Pancreas (tissue), 10 donors: Measurements from ENCODE around the gene HOXA3. TPM values are rescaled to one million over a fixed set of nuclear protein-coding genes. Genes with fewer than 3 reads are reported as not detected.
A peak's percentile ranks its signal among the peaks of the same experiment; 100 is the strongest.

Experiments used
- ATAC-seq, 4 donors: fragments of 200-7000 bp; cut with Tn5 transposase; one replicate each; pipeline versions ENCODE4 v1.8.0 to v1.9.1; 2020; ENCODE audit warnings: mild to moderate bottlenecking in 4 of 4, moderate library complexity in 4 of 4
- DNase-seq, 6 donors: peaks; one replicate each; pipeline ENCODE4 v3.0.0-alpha.2; 2020
- FAIRE-seq: peaks from 2 replicates; lab custom pipeline; 2012; peaks lifted over from hg19 to GRCh38; lab: Jason Lieb, UNC
- H3K27ac ChIP-seq, 4 donors: fragments of 200-600 bp; sonication (generic); 1 replicate in 3 of 4; 2 replicates in 1 of 4; pipeline versions ENCODE4 v1.5.0 to v1.8.0; 2020
- H3K27me3 ChIP-seq, 4 donors: fragments of 200-600 bp; one replicate each; pipeline ENCODE4 v1.8.0; 2021
- H3K36me3 ChIP-seq, 3 donors: fragments of 200-600 bp; sonication (generic) in 1 of 3; one replicate each; pipeline versions ENCODE4 v1.5.0 to v1.8.0; 2020 to 2021
- H3K4me1 ChIP-seq, 3 donors: fragments of 200-600 bp; one replicate each; pipeline ENCODE4 v1.8.0; 2021
- H3K4me3 ChIP-seq, 4 donors: fragments of 200-600 bp; sonication (generic) in 2 of 4; one replicate each; pipeline versions ENCODE4 v1.5.0 to v1.8.0; 2020 to 2021
- H3K9me3 ChIP-seq, 4 donors: fragments of 200-600 bp; one replicate each; pipeline ENCODE4 v1.8.0; 2021
- WGBS, 2 donors: extraction: QIAGEN DNeasy Blood & Tissue Kit; methylation state at CpG; one replicate each; pipeline ENCODE4 v1.1.7; 2013; 5-methylcytosine and 5-hydroxymethylcytosine counted together
- intact Hi-C, 3 donors: fragments of 100-400 bp; cut with DNase I; formaldehyde crosslinking; loops; one replicate each; pipeline versions ENCODE4 v1.11.1 to v1.14.2; 2022
- polyA plus RNA-seq, 2 donors: library from polyadenylated mRNA; stranded (reverse); fragments of 200-250 nt; gene quantifications; one replicate each; pipeline ENCODE4 v1.2.3, GENCODE V29; 2013
- total RNA-seq, 6 donors: library from RNA; stranded (reverse); fragmentation: NEBNext Ultra II Directional in 4 of 6; extraction: Animal tissue kit (Norgen Biotek cat#: 25700) in 4 of 6; gene quantifications; one replicate each; pipeline versions ENCODE4 v1.2.1 to v1.2.4, GENCODE V29; 2021 to 2023
- TF ChIP-seq, protein P1 (sequence below), 4 donors: fragments of 200-600 bp; sonication (generic) in 3 of 4; IDR thresholded peaks; one replicate each; pipeline versions ENCODE4 v1.5.0 to v1.8.0; 2021; ENCODE audit warnings: antibody characterized with exemption in 4 of 4
- donor health status: healthy with polysubstance abuse.
- donor health status: DM: no; HTN: no; CAD: no; lungs with moderate emphysema.
- donor health status: DM: no; HTN: no; CAD: no.
- donor health status: control.
- donor health status: control.
- donor health status: Bipolar disorder and iron deficiency.
- donor health status: DM: yes; HTN: yes; CAD: no.
- donor health status: DM: no; HTN: no; CAD: no.
- donor health status: DM: no; HTN: no; CAD: no.
- donor health status: DM: yes; HTN: yes; CAD: no.

HOXA3 gene
- total and polyA plus RNA-seq, 8 donors, result 0.13 to 1.9 (median 0.43) TPM; not detected in 1

GRCh38 chr7:27100694-27101170 is 51.7 kb downstream of the HOXA3 start:
- Histone ChIP-seq H3K27ac (peak overlapping the region in 1 of 4 donors; percentile 44), H3K36me3 (no peaks in the 10 kb centered on the region), H3K4me1 (peaks cover 0 to 8% (median 4%) of the 10 kb centered on the region in 3 donors), H3K27me3 (peaks cover 0 to 74% (median 16%) of the 10 kb centered on the region in 4 donors), H3K4me3 (no peak overlapping the region), H3K9me3 (no peaks in the 10 kb centered on the region)
- 20 to 29% methylated on average over 8 of the region's 8 CpGs for WGBS, 2 donors
- TF ChIP-seq, protein P1, sequence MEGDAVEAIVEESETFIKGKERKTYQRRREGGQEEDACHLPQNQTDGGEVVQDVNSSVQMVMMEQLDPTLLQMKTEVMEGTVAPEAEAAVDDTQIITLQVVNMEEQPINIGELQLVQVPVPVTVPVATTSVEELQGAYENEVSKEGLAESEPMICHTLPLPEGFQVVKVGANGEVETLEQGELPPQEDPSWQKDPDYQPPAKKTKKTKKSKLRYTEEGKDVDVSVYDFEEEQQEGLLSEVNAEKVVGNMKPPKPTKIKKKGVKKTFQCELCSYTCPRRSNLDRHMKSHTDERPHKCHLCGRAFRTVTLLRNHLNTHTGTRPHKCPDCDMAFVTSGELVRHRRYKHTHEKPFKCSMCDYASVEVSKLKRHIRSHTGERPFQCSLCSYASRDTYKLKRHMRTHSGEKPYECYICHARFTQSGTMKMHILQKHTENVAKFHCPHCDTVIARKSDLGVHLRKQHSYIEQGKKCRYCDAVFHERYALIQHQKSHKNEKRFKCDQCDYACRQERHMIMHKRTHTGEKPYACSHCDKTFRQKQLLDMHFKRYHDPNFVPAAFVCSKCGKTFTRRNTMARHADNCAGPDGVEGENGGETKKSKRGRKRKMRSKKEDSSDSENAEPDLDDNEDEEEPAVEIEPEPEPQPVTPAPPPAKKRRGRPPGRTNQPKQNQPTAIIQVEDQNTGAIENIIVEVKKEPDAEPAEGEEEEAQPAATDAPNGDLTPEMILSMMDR (IDR thresholded peaks at IDR 0.05), result no peak
- ATAC-seq (no peak), DNase-seq (no peak), FAIRE-seq (no peak)
- intact Hi-C loops, result no loop called here

DNA sequence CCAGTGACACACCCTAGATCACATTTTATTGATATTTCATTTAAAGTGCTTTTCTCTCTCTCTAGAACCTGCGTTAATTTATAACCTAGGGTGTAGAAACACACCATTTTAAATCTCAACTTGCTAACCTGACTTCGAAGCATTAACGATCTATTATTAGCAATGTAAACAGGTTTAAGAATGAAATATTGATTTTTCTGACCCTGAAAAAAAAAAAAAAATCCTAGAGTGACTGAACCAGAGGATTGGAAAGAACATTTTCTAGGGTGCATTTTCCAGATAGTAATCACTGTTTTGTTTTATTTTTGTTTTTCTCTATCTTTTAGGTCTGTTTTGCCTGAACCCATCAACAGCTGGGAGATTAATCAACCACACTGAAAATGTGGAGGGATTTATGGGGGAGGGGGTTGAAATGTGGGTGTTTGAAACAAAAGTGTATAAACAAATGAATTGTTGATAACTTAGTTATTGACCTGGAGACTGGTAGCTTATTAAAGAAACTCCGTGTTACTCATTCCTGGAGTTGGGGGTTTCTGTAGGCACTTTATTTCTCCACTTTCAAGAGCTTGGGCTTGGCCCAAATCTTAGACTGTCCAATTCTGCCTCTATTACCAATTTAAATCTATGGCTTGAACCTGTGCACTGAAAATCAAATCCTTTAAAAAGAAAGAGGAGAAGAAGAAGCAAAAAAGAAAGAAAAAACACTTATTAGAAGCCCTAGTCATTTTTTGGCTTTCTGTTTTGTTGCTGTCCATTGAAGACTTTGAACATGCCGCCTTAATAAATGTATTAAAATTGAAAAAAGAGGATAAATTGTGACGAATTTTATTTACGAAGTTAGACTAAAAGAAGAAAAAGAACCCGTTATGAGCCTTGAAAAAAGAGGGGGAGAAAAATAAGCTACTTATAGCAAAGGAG is 52.7 kb downstream of the HOXA3 start:
- H3K27ac ChIP-seq, result no peak overlapping the region
- peak overlapping the region in 1 of 4 donors; percentile 26 for H3K4me3 ChIP-seq
- 20 to 26% methylated on average over 8 of the region's 8 CpGs for WGBS, 2 donors
- no peaks in the 10 kb centered on the region for H3K36me3 ChIP-seq
- no peak for ATAC-seq
- H3K4me1 ChIP-seq, result peaks cover 0 to 8% (median 4%) of the 10 kb centered on the region in 3 donors
- intact Hi-C loops, result no loop called here
- no peaks in the 10 kb centered on the region for H3K9me3 ChIP-seq
- no peak for DNase-seq
- TF ChIP-seq, protein P1 (IDR thresholded peaks at IDR 0.05), result no peak
- no peak for FAIRE-seq
- H3K27me3 ChIP-seq, result peaks cover 0 to 66% (median 18%) of the 10 kb centered on the region in 4 donors

DNA sequence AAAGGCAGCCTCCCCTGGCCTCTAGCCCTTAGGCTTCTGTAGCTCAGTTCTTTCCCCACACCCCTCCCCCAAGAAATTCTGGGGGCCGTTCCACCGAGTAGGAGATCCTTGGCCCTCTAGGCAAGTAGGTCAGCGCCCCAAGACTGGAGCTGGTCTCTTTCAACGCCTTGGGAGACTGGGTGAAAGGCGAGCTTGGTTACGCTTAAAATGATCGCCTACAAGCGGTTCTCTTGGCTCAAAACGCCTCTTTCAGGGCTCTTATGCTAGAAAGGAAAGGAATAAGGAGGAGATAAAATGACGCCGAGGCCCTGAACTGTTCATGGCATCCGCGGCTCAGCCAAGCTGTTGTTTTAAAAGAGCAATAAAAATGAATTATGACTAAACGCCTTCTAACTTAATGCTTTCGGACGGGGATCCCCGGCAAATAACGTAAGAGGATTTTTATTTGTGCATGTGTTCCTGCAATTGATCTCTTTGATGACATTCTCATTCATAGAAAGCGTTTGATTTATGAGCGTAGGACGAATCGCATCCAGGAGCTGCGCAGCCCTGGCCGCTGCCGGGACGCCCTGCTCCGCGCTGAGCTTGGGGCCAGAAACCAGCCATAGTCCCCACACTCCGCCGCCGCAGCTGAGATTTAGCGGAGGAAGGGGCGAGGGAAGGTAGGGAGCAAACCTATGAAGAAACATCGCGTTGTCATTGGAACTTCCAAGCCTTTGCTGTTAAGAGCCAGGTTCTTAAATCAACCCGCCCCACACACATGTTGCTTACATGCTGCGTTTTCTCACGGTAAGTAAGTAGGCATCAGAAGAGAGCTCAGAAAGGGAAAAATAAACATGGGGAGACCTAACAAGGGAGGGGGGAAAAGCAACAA is 53.6 kb downstream of the HOXA3 start:
- DNase-seq (peak in 1 of 6 donors; percentile 15), ATAC-seq (no peak), FAIRE-seq (peak; percentile 86)
- TF ChIP-seq, protein P1 (IDR thresholded peaks at IDR 0.05), result no peak
- intact Hi-C loops, result no loop called here
- Histone ChIP-seq H3K4me1 (peaks cover 0 to 8% (median 4%) of the 10 kb centered on the region in 3 donors), H3K9me3 (no peaks in the 10 kb centered on the region), H3K27ac (peak overlapping the region in 2 of 4 donors; percentile 16 to 47), H3K27me3 (peaks cover 0 to 68% (median 20%) of the 10 kb centered on the region in 4 donors), H3K4me3 (peak overlapping the region in 2 of 4 donors; percentile 9 to 26), H3K36me3 (no peaks in the 10 kb centered on the region)
- WGBS, 2 donors, result 9 to 12% methylated on average over 38 of the region's 38 CpGs

- DNase-seq (peak in 2 of 6 donors; percentile 15 to 55), ATAC-seq (peak in 1 of 4 donors; percentile 20), FAIRE-seq (no peak)
- Histone ChIP-seq H3K27me3 (peaks cover 0 to 66% (median 20%) of the 10 kb centered on the region in 4 donors), H3K4me1 (peaks cover 0 to 8% (median 4%) of the 10 kb centered on the region in 3 donors), H3K9me3 (no peaks in the 10 kb centered on the region), H3K36me3 (no peaks in the 10 kb centered on the region), H3K27ac (peak overlapping the region in 2 of 4 donors; percentile 16 to 47), H3K4me3 (peak overlapping the region in 2 of 4 donors; percentile 36 to 51)
- TF ChIP-seq, protein P1 (IDR thresholded peaks at IDR 0.05), result no peak
- 10 to 12% methylated on average over 35 of the region's 35 CpGs for WGBS, 2 donors
- intact Hi-C loops, result no loop called here
Observed at GRCh38 chr7:27097686-27098577, 54.5 kb downstream of the HOXA3 start.
